Kidney (tissue), 14 donors: ENCODE measurements around the gene LCE3D. TPM values are rescaled to one million over a fixed set of nuclear protein-coding genes. Genes with fewer than 3 reads are reported as not detected.

ENCODE experiments used
- DNase-seq, 5 donors: peaks; one replicate each; pipeline ENCODE4 v3.0.0-alpha.2; 2013 to 2020
- FAIRE-seq: peaks from 2 replicates; lab custom pipeline; 2012; peaks lifted over from hg19 to GRCh38; lab: Jason Lieb, UNC
- H3K27ac ChIP-seq, 2 donors: one replicate each; pipeline ENCODE4 v1.7.0; 2013; ENCODE audit warnings: low read depth in 2 of 2, low read length in 2 of 2, inconsistent platforms in 1 of 2
- H3K27me3 ChIP-seq: one replicate; pipeline ENCODE4 v1.7.1; 2013; ENCODE audit warnings: low read length, inconsistent platforms; ENCODE audit not compliant: control insufficient read depth, insufficient read depth
- H3K36me3 ChIP-seq, 3 donors: one replicate each; pipeline versions ENCODE4 v1.7.0 to v1.7.1; 2013; ENCODE audit warnings: low read length in 3 of 3, control low read depth in 1 of 3, inconsistent platforms in 1 of 3; ENCODE audit not compliant: insufficient read depth in 3 of 3, control insufficient read depth in 2 of 3
- H3K4me1 ChIP-seq, 3 donors: one replicate each; pipeline versions ENCODE4 v1.7.0 to v1.7.1; 2013; ENCODE audit warnings: low read length in 3 of 3, inconsistent platforms in 1 of 3, low read depth in 1 of 3; ENCODE audit not compliant: control insufficient read depth in 2 of 3, insufficient read depth in 2 of 3
- H3K4me3 ChIP-seq, 3 donors: one replicate each; pipeline versions ENCODE4 v1.7.0 to v1.8.1; 2013; ENCODE audit warnings: low read length in 3 of 3, control low read depth in 1 of 3, inconsistent platforms in 1 of 3
- H3K9ac ChIP-seq, 3 donors: one replicate each; pipeline versions ENCODE4 v1.7.0 to v1.7.1; 2013; ENCODE audit warnings: low read length in 3 of 3, control low read depth in 1 of 3, inconsistent platforms in 1 of 3
- H3K9me3 ChIP-seq, 3 donors: one replicate each; pipeline versions ENCODE4 v1.7.0 to v1.7.1; 2013; ENCODE audit warnings: low read length in 3 of 3, control low read depth in 1 of 3, inconsistent platforms in 1 of 3; ENCODE audit not compliant: control insufficient read depth in 2 of 3, insufficient read depth in 1 of 3
- intact Hi-C: fragments of 100-400 bp; cut with DNase I; formaldehyde crosslinking; loops from one replicate; pipeline ENCODE4 v1.11.1; 2022
- polyA plus RNA-seq: library from polyadenylated mRNA; stranded (reverse); fragments of 350-450 nt; fragmentation: Illumina TruSeq; extraction: RNeasy Lipid Tissue Mini Kit (QIAGEN cat#74804); gene quantifications from one replicate; pipeline ENCODE4 v1.2.3, GENCODE V29; 2014; ENCODE audit warnings: low read depth, low replicate concordance; ENCODE audit not compliant: insufficient read depth
- total RNA-seq: library from RNA; stranded (reverse); fragmentation: NEBNext Ultra II Directional; extraction: Animal tissue kit (Norgen Biotek cat#: 25700); gene quantifications from one replicate; pipeline ENCODE4 v1.2.1, GENCODE V29; 2021
- TF ChIP-seq, protein P1 (sequence below): IDR thresholded peaks from 3 replicates; pipeline ENCODE4 v1.5.1; 2012; ENCODE audit warnings: mild to moderate bottlenecking, moderate library complexity, borderline replicate concordance; ENCODE audit not compliant: insufficient read depth; ENCODE audit errors: extremely low read depth
- donor health status: control.
- donor health status: control.
- donor health status: control.
- donor health status: control.
- donor health status: control.
- donor health status: DM: yes; HTN: yes; CAD: no.
- donor health status: Normal renal cell carcinoma (clear cell type).

The LCE3D gene
- total and polyA plus RNA-seq, 2 donors from 2014 or later, result not detected

DNA sequence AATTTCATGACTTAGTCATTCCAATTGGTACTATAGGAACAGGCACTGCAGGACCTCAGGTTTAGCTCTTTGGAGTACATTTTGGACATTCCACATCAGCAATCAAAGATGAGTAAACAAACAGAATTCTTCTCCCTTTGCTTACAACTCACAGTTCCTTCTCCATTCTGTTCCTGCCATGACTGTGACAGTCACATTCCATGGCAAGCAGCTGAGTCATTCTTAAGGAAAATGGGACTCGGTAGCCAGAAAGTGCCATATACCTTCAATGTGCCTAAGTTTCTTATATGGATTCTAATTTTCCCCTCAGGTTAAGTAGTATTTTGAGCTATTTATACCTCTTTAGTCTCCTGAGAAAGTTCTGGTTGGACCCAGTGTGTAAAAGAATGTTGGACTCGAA lies 40.4 kb downstream of the LCE3D start:
- TF ChIP-seq, protein P1, sequence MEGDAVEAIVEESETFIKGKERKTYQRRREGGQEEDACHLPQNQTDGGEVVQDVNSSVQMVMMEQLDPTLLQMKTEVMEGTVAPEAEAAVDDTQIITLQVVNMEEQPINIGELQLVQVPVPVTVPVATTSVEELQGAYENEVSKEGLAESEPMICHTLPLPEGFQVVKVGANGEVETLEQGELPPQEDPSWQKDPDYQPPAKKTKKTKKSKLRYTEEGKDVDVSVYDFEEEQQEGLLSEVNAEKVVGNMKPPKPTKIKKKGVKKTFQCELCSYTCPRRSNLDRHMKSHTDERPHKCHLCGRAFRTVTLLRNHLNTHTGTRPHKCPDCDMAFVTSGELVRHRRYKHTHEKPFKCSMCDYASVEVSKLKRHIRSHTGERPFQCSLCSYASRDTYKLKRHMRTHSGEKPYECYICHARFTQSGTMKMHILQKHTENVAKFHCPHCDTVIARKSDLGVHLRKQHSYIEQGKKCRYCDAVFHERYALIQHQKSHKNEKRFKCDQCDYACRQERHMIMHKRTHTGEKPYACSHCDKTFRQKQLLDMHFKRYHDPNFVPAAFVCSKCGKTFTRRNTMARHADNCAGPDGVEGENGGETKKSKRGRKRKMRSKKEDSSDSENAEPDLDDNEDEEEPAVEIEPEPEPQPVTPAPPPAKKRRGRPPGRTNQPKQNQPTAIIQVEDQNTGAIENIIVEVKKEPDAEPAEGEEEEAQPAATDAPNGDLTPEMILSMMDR, result no peak

DNA sequence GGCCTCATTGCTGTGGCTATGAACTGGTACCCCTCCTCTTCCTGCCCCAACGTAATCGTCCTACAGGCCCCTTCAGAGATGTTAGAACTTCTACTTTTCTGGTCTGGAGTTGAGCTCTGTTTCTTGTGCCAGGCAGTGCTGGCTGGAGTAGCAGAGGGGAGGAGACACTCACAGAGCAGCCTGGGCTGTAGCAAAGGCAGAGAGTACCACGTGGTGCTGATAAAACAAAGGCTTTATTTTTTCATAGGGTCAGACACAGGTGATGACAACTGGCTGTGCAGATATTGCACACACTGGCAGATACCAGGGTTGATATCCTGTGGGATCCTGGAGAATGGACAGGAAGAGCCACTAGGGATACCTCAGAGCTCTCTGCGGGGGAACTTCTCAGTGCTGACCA lies 42.8 kb downstream of the LCE3D start:
- Histone ChIP-seq H3K9ac (no peak overlapping the region), H3K27me3 (no peaks in the 10 kb centered on the region), H3K36me3 (no peaks in the 10 kb centered on the region), H3K4me3 (no peak overlapping the region), H3K27ac (no peak overlapping the region), H3K4me1 (no peaks in the 10 kb centered on the region), H3K9me3 (no peaks in the 10 kb centered on the region)
- TF ChIP-seq, protein P1, result no peak
- DNase-seq, result no peak
- intact Hi-C loops, result no loop called here
- no peak for FAIRE-seq

More for the DNA sequence above, 40.4 kb downstream of the LCE3D start:
- intact Hi-C loops, result no loop called here
- Histone ChIP-seq H3K9me3 (no peaks in the 10 kb centered on the region), H3K9ac (no peak overlapping the region), H3K27me3 (no peaks in the 10 kb centered on the region), H3K4me1 (no peaks in the 10 kb centered on the region), H3K4me3 (no peak overlapping the region), H3K27ac (no peak overlapping the region), H3K36me3 (no peaks in the 10 kb centered on the region)
- no peak for FAIRE-seq
- DNase-seq, result no peak

DNA sequence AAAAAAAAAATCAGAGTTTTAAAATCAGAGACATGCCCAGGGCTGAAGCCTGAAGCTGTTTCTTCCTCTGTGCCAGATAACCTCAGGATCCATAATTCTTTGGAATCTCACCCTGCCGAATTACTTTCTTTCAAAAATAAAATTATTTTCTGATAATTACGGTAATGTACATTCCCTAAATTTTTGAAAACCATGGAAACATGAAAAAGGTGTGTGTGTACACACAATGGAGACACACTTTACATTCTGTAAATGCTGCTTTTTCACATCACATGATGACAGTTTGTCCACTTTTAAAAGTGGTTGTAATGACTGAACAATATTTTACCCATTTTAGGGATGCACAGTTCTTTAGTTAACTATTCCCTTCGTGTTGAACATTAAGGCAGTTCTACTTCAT lies 44.5 kb downstream of the LCE3D start:
- intact Hi-C loops, result no loop called here
- Histone ChIP-seq H3K9me3 (no peaks in the 10 kb centered on the region), H3K36me3 (no peaks in the 10 kb centered on the region), H3K27ac (no peak overlapping the region), H3K4me3 (no peak overlapping the region), H3K9ac (no peak overlapping the region), H3K4me1 (no peaks in the 10 kb centered on the region), H3K27me3 (no peaks in the 10 kb centered on the region)
- DNase-seq (no peak), FAIRE-seq (no peak)
- TF ChIP-seq, protein P1, result no peak

DNA sequence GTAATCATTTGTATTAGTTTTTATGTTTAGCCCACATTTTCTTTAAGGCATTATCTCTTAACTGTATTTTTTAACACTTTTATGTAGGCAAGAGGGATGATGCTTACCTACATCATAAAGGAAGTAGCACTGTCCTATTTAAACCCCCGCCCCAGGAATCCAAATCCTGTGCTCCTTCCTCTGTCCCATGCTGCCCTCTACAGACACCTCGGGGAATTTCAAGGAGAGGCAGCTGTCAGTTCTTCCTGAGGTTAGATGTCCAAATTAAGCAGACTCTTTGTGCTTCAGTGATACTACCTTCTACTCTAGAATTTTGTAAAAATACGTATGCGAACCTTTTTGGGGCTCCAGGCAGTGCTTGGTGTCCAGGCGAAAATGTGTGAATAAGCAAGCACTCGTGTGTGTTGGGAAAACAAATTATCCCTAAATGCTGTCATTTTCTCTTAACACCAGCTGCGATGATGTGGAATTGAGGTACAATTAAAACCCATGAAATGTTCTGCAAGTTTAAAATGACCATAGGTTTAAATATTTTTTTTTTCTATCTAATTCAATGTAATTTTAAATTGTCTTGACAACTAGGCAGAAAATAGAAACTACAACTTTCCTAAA lies 46.9 kb downstream of the LCE3D start:
- no peaks in the 10 kb centered on the region for H3K36me3 ChIP-seq
- intact Hi-C loops, result no loop called here
- no peaks in the 10 kb centered on the region for H3K9me3 ChIP-seq
- no peak overlapping the region for H3K27ac ChIP-seq
- H3K4me1 ChIP-seq, result no peaks in the 10 kb centered on the region
- TF ChIP-seq, protein P1, result peak; percentile 45
- no peaks in the 10 kb centered on the region for H3K27me3 ChIP-seq
- H3K9ac ChIP-seq, result no peak overlapping the region
- FAIRE-seq (no peak), DNase-seq (peak in 3 of 5 donors; percentile 34 to 60 (median 46))
- no peak overlapping the region for H3K4me3 ChIP-seq
